ENCODE measurements around the gene DDX49.
"Not testable (repeated sequence)": the region's sequence is repeated elsewhere in the genome, so short reads cannot be mapped to it uniquely, and the experiment has no call there.

DDX49 gene

GRCh38 chr19:18895824-18896341 lies 23.6 kb upstream of the DDX49 start, which contains the start of gene CERS1:
CERS1 (minus strand) TSS chr19:18896158; CDS start chr19:18896072, 86 bp downstream.
- no peak for DNase-seq (ENCODE audit: low read depth)

DNA sequence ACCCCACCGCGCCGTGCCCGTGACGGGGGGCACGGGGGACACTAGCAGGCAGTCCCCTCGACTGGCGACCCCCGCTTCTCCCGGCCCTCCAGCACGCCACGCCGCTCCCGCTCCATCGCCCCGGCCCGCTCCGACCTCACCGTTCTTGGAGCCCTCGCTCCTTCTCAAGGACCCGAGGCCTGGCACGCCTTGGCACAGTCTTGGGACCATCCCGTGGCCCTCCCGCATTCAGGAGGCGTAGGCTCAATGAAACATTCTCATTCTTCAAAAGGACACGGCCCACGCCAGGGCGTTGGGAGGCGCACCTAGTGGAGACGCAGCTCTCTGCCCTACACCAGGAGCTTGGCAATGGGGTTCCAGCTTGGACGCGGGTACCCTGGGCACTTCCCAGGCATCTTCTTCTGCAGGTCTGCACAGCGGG lies 23.1 kb upstream of the DDX49 start:
- no peak for DNase-seq (ENCODE audit: low read depth)

DNA sequence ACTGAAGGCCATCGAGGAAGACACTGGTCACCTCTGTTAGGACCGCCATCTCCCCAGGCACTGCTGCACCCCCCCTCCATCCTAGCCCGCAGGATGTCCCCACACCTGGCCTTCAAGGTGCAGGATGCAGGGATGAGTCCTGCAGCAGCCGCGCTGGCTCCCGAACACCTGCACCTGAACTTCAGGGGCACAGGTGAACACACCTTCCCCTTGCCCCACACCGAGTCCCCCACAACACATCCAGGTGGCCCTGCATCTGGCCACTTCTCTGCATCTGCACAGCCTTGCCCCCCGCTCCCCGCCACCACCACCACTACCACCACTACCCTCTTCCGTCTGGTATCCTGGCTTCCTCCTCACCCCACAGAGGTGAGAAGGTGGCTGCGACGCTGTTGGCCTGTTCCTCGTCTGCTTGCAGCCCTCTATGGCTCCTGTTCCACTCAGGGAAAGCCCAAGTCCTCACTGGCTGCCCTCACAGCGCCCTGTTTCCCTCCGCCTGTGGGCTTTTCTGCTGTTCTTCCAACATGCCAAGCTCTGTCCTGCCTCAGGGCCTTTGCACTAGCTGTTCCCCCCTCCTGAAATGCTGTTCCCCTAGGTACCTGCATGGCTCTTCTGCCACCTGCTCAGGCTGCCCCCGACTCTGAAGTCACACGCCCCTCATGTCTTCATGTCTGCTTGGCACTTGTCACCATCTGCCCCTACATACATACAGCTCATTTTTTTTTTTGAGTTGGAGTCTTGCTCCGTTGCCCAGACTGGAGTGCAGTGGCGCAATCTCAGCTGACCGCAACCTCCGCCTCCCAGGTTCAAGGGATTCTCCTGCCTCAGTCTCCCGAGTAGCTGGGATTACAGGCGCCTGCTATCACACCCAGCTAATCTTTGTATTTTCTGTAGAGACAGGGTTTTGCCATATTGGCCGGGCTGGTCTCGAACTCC lies 22.2 kb upstream of the DDX49 start:
- no peak for DNase-seq (ENCODE audit: low read depth)

DNA sequence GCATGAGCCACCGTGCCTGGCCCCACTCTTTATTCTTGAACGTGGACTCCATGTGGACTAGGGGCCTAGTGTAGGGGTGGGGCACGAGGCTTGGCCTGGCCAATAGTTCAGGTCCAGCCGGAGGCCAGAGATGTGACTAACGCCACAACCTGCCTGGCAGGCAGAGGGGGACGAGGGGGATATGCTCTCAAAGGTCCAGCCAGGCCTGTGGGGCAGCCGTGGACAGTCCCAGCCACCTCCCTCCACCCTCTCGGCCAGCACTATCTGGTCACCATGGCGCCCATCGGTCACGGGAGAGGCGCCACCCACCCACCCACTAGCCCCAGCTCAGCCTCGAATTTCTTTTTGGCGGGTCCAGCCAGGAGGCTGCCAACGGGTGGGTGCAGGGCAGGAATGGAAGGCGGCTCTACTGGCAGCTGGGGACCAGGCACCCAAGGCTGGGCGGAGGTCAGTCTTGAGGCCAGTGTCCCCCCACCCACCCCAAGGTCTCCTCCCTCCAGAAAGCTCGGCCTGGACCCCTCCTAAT lies 21.4 kb upstream of the DDX49 start:
- DNase-seq (ENCODE audit: low read depth), result no peak

- no peak for DNase-seq (ENCODE audit: low read depth)
Measured at GRCh38 chr19:18898607-18899408, 20.7 kb upstream of the DDX49 start.

GRCh38 chr19:18899624-18900560 lies 19.6 kb upstream of the DDX49 start:
- DNase-seq (ENCODE audit: low read depth), result no peak

- DNase-seq (ENCODE audit: low read depth), result no peak
Measured at GRCh38 chr19:18900700-18901481, 18.6 kb upstream of the DDX49 start.

GRCh38 chr19:18901491-18901890 lies 18.0 kb upstream of the DDX49 start:
- no peak for DNase-seq (ENCODE audit: low read depth)

- DNase-seq (ENCODE audit: low read depth), result not testable (repeated sequence)
Measured at GRCh38 chr19:18902519-18902918, 17.0 kb upstream of the DDX49 start.

- no peak for DNase-seq (ENCODE audit: low read depth)
Measured at GRCh38 chr19:18903156-18904037, 16.1 kb upstream of the DDX49 start.

- no peak for DNase-seq (ENCODE audit: low read depth)
Measured at GRCh38 chr19:18904334-18905057, 15.0 kb upstream of the DDX49 start.

DNA sequence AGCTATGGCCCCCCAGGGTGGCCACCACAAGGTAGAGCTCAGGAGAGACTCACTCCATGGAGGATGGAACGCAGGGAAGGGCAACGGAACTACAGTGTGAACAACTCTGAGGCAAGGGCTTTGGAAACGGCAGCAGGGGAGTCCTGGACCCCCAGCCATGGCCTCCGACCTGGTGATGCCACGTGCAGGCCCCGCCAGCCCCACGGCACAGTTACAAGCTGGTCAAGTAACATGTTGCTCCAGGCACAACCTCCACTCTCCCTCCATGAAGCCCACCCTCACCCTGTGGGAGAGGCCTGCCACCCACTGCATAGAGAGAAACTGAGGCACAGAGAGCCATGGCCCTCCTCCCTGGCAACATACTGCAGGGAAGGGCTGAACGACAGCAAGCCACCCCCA lies 14.5 kb upstream of the DDX49 start:
- DNase-seq (ENCODE audit: low read depth), result no peak

DNA sequence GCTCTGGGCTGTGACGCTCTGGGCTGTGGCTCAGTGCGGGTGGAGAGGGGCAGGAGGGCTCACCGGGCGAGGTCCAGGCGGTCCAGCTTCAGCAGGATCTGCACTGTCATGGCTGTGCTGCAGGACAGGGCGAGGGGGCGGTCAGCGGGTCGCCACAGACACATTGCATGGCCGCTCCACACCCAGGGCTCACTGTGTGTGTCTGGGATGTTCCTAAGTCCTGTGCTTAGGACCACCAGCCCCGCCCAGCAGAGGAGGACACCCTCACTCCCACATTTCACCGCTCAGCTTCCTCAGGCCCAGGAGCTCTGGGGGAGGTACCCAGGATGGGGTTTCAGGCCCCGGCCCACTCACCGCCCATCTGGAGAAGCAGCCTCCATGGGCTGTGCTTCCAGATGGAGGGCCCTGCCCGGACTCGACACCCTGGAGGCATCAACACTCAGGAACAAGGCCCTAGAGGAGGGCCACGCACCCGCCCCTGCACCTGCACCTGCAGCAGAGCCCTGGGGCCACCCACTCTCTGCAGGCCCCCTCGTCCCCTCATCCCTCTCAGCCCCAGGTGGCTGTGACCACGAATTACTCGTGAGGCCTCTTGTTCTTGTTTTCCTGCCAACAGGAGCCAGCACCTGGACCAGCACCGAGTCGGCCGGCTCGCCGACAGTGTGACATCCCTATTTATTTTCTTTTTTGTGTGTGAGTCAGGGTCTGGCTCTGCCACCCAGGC lies 13.8 kb upstream of the DDX49 start:
- DNase-seq (ENCODE audit: low read depth), result no peak

DNA sequence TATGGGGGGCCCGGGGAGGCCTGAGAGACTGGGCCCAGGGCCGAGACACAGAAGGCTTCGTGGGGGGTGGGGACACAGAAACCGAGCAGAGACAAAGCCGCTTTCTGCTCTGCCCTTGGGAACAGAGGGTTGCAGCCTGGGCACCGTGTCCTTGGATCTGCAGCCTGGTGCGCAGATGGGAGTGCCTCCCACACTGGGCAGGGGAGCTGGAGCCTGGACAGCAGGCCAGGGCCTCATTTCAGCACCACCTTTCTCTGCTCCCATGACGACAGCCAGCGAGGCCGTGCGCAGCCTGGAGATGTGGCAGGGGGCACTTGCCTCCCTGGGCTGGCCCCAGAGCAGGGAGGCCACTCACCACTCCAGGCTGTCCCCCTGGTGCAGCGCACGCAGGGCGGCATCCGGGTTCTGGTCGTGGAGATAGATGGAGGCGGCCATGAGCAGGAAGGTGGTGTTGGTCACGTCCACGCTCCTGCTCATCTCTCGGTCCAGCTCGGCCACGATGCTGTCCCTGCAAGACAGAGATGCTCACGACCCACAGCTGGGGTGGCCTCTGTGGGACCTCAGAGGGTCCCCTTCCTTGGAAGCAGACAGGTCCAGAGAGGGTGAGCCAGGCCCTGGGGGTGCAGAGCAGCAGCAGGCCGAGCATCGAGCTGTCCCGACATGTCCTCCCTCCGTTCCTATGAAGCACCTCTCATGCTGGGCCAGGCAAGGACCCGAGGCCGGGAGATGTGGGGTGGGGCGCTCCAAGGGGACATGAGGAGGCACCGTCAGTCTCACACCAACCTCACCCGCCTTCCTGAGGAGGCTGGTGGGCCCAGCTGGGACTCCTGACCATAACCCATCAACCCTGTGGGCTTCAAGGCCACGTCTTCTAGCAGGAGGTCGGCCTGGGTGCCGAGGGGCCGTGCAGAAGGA lies 12.7 kb upstream of the DDX49 start:
- DNase-seq (ENCODE audit: low read depth), result no peak

DNA sequence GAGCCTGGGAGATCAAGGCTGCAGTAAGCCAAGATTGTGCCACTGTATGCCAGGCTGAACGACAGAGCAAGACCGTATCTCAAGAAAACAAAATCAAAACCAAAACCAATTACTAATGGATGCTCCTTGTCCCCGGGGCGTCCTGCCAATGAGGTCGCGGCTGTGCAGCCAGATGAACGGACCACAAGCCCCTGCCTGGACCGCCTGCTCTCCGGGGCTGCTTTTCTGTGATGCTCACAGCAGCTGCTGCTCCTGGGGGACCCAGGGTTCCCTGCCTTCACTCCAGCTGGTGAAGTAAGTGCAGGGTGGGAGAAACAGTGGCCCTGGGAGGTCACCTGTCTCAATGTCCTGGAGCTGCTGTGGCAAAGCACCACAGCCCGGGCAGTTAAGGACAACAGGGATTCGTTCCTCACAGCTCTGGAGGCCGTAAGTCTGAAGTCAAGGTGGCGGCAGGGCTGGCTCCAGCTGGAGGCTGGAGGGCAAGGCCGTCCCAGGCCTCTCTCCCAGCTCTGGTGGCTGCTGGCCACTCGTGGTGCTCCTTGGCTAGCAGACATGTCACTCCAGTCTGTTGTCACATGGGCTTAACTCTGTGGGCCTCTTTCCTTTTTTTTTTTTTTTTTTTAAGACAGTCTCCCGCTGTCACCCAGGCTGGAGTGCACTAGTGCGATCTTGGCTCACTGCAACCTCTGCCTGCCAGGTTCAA lies 10.4 kb upstream of the DDX49 start:
- DNase-seq (ENCODE audit: low read depth), result no peak

- no peak for DNase-seq (ENCODE audit: low read depth)
Measured at GRCh38 chr19:18910010-18910409, 9.5 kb upstream of the DDX49 start.
